GM12801 (cell line): ENCODE data around the gene CLDN15.

Experiments
- CTCF ChIP-seq: IDR thresholded peaks from one replicate; pipeline ENCODE4 v1.5.1; 2011; ENCODE audit warnings: control low read depth; ENCODE audit not compliant: insufficient read length; ENCODE audit errors: extremely low read depth

CLDN15 gene, protein sequence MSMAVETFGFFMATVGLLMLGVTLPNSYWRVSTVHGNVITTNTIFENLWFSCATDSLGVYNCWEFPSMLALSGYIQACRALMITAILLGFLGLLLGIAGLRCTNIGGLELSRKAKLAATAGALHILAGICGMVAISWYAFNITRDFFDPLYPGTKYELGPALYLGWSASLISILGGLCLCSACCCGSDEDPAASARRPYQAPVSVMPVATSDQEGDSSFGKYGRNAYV

DNA sequence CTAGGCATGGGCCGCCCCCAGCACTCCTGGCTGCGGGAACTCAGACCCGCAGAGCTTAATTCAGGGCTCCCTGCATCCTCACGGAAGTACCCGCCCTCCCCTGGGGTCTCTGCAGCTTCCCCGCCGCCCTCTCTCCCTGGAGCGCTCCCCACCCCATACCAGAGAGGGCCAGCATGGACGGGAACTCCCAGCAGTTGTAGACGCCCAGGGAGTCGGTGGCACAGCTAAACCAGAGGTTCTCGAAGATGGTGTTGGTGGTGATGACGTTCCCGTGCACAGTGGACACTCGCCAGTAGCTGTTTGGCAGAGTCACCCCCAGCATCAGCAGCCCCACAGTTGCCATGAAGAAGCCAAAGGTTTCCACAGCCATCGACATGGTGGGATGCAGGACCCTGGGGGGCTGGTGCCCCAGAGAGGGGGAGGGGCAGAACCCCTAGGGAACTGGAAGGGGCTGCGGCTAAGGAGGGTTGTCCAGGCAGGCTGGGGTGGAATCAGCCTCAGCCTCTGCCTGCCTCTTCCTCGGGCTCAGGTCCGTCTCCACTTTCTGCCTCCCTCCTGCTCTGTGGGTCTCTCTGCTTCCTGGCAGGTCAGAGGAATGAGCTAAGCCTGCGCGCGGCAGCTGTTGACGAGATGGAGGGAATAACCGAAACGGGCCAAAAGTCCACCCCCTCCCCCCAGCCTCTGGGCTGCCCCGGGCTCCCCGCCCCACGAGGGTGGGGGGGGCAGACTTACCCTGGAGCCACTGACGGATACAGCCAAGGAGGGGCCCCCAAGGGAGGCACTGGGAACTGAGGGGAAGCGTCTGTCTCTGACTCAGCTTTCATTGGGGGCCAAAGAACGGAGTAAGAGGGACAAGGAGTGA, at the start of gene CLDN15:
Gene CLDN15, minus strand, starts transcription at position 597 of the 862 bp plus-strand sequence. Its CDS starts 221 bp downstream, at position 376.
- TF ChIP-seq CTCF: no peak

GRCh38 chr7:101287032-101287431, 49.4 kb upstream of the CLDN15 start:
- TF ChIP-seq CTCF: no peak

- no peak for TF ChIP-seq CTCF
Measured at GRCh38 chr7:101285171-101285570, 47.6 kb upstream of the CLDN15 start.

GRCh38 chr7:101278461-101279292, 41.1 kb upstream of the CLDN15 start:
- TF ChIP-seq CTCF: no peak

DNA sequence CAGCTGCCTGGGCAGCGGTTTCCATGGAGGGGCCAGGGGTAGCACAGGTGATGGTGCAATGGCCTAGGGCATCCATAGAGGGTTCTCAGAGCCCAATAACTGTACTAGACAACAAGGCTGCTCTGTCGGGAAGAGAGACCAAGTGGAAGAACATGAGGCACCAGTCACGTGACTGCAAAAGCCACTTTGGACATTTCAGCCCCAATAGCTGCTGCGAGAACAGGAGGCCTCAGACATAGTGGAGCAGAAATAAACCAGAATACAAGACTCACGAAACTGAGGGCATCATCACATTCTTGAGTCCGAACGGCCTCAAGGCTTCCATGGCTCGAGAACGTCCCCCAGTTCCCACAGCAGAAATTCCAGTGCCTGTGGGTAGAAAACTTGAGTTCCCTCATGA, 39.6 kb upstream of the CLDN15 start:
- no peak for TF ChIP-seq CTCF

GRCh38 chr7:101273206-101273605, 35.6 kb upstream of the CLDN15 start:
- TF ChIP-seq CTCF: no peak

- no peak for TF ChIP-seq CTCF
Measured at GRCh38 chr7:101271021-101271420, 33.4 kb upstream of the CLDN15 start.
